Measurements from ENCODE around the gene IDH3A.

IDH3A gene

GRCh38 chr15:78193731-78194567 is 44.8 kb downstream of the IDH3A start:
- peak in 10 of 42 donors; percentile 4 to 45 (median 13) for DNase-seq
- intact Hi-C loops (cut with DNase I): no loop called here

DNA sequence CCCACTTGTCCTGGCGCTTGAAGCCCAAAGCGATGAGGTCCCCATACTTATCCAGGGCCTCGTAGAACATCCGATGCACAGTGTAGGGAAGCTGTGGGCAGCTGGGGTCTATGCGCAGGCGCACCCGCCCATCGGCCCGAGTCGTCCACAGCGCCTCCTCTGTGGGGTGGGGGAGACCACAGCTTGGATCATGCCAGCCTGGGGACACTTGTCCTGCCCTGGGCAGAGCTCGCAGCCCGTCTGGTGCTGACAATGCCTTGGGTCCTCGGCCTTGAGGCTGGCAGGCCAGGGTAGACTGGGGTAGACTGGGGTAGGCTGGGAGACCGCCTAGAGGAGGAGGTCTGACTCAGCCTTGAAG is 45.4 kb downstream of the IDH3A start:
- intact Hi-C loops (cut with DNase I): no loop called here
- DNase-seq: peak in 4 of 42 donors; percentile 7 to 35 (median 20)

DNA sequence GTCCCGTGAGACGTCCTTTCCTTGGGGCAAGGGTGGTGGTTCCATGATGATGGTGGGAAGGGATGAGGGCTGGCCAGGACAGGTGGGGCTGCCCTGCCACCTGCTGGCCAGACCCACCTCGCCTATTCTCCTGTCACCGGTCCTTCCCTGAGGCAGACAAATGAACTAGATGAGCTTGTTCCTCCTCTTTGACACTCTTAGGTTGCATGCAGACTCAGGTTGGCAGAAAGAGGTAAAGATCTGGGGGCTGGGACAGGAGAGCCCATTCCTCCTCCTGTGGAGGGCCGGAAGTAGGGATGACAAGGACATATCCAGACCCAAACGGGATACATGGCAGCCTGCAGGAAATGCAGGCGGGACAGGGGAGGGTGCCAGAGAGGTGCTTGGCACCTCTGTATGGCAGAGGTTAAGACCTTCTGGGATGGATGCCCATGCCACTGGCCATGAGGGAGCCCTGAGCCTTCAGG is 46.6 kb downstream of the IDH3A start:
- intact Hi-C loops (cut with DNase I): no loop called here
- DNase-seq: peak in 12 of 42 donors; percentile 9 to 54 (median 34)

GRCh38 chr15:78197632-78198031 is 48.5 kb downstream of the IDH3A start:
- DNase-seq: peak in 12 of 42 donors; percentile 1 to 42 (median 14)
- intact Hi-C loops (cut with DNase I): no loop called here

DNA sequence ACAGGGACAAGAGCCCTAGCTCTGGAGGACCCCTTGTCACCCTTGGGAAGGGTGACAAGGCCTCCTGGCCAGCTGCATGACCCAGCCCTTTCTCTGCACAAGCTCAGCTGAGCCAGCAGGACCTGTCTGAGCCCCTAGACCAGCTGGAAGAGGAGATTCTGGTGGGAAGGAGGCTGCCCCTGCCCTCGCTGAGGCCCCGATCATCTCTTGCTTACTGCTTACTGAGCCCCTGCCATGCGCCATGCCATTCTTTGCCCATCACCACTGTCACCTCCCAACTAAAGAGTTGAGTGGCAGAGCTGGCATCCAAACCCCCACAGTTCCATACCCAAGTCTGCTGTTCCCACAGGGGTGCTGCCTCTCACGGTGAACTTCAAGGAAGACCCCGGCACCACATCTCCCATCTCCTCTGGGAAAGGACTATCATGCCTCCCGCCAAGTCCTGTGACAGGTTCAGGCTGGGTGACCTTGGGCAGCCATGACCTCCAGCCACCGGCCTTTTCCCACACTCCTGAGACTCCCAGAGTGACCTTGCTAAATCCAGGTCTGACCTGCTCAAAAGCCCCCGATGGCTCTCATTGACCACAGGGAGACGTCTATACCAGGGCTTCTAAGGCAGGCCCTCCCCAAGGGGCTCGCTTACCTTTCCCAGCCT is 51.2 kb downstream of the IDH3A start:
- peak in 7 of 42 donors; percentile 7 to 38 (median 23) for DNase-seq
- intact Hi-C loops (cut with DNase I): no loop called here

- peak in 6 of 42 donors; percentile 8 to 32 (median 20) for DNase-seq
- intact Hi-C loops (cut with DNase I): no loop called here
Observed at GRCh38 chr15:78201281-78202190, 52.4 kb downstream of the IDH3A start.

DNA sequence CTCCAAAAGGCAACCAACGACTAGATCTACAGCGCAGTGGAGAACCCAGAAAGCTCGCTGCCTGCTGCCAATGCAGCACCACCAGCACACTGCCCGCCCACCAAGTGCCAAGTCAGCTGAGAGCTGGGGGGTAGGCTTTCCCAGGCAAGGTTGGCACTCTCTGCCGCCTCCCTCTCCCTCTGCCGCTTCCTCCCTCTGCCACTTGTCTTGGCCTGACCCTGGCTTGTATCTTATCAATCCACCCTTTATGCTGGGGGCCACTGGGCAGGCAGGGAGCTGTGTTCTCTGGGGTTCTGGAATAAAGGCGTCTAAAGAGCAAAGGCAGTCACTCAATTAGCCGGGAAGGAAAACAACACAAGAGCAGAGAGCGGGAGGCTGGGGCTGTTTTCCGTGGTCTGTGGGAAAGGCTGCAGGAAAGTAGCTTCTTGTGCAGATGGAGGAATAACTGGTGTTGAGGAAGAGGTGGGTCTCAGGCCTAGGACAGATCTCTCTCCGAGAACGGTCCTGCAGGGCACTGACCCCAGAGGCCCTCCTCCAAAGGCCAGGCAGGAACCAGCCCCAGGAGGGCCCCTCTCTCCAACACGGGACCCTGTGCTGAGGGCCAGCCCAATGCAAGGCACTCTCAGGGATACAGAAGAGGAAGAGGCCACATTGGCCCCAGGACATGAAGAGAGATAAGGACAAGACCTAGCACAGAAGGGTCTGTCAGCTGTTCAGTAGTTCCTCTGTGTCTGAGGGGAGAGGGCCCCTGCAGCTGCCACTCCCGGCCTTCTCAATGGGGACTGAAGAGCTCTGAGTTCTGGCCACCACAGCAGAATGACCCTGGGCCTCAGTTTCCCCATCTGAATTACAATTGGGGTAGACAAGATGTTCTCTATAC is 54.4 kb downstream of the IDH3A start:
- intact Hi-C loops (cut with DNase I): no loop called here
- DNase-seq: peak; percentile 59 to 94 (median 85)

GRCh38 chr15:78204351-78205309 is 55.5 kb downstream of the IDH3A start:
- intact Hi-C loops (cut with DNase I): no loop called here
- peak in 40 of 42 donors; percentile 38 to 83 (median 68) for DNase-seq

GRCh38 chr15:78205337-78205736 is 56.2 kb downstream of the IDH3A start:
- no peak for DNase-seq
- intact Hi-C loops (cut with DNase I): no loop called here

- intact Hi-C loops (cut with DNase I): no loop called here
- DNase-seq: peak in 8 of 42 donors; percentile 5 to 57 (median 23)
Observed at GRCh38 chr15:78205856-78206255, 56.7 kb downstream of the IDH3A start.

- intact Hi-C loops (cut with DNase I): no loop called here
- DNase-seq: peak in 7 of 42 donors; percentile 7 to 59 (median 31)
Observed at GRCh38 chr15:78206326-78207109, 57.4 kb downstream of the IDH3A start.

DNA sequence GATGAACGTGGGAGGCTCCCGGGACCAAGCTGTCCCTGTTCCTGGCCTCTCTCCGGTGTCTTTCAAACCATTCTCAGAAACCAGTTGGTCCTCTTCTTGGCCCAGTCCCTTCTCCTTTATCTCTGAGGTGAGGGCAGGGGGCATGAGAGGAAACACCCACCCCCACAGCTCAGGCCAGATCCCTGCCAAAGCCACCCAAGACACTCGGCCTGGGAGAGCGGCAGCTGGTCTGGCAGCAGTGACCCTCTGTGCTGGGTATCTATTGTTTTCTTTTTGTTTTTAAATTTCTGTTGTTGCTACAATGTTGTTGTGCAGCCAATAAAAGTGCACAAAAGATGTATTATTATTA is 57.9 kb downstream of the IDH3A start:
- intact Hi-C loops (cut with DNase I): no loop called here
- DNase-seq: peak in 4 of 42 donors; percentile 38 to 63 (median 50)

DNA sequence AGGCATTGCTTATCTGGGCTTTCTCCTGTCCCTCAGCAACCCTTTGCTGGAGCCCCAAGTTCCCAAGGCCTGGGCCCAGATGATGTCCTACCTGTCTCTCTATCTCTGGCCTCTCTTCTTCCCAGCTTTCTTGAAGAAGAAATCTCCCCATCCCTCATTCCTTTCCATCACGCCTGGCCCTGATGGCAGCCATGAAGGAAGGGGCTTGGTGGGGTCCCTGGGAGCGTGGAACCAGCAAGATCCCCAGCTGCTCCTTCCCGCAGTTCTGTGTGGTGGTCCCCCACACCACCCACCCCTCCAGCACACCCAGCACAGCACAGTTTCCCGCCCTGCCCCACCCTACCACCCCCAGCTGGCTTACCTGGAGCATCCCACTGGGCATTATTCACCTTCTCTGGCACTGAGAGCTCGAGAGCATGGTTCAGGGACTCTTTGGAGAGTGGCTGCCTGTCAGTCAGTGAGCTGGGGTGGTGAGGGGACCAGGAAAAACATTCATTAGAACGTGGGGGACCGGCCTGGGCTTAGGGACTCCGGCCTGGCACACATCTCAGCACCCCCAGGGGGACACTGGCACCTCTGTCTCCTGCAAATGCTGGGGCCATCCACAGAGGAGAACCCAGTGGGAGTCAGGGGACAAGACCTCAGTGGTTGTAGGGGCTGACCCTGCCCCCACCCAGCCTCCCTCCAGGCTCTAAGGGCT is 58.6 kb downstream of the IDH3A start:
- DNase-seq: peak in 5 of 42 donors; percentile 5 to 40 (median 32)
- intact Hi-C loops (cut with DNase I): no loop called here

DNA sequence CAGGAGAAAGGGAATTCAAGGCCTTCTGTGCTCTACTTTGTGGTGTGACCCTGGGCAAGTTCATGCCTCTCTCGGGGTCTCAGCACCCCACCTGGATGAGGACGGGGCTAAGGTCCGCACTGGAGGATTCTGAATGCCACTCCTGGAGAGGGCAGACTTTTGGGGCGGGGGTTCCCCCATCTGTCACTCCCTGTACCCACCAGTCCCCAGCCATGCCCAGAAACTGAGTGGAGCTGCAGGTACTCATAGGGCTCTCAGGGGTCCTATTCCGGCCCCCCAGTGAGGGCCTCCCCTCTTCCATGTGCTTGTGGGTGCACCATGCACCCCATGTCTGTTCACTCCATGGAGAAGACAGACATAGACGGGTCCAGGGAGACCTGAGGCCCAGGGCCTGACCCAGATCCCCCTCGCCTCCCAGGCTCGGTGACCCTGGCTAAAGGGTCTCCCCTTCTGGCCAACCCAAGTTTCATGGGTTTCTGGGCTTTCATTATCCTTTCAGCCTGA is 59.2 kb downstream of the IDH3A start:
- DNase-seq: peak in 4 of 42 donors; percentile 9 to 40 (median 20)
- intact Hi-C loops (cut with DNase I): no loop called here

GRCh38 chr15:78208887-78209645 is 59.9 kb downstream of the IDH3A start:
- peak in 12 of 42 donors; percentile 2 to 62 (median 40) for DNase-seq
- intact Hi-C loops (cut with DNase I): no loop called here

All from head of caudate nucleus (tissue), 42 donors.